ENCODE data around the gene ACOT9.
"Not testable (repeated sequence)": the region's sequence is repeated elsewhere in the genome, so short reads cannot be mapped to it uniquely, and the experiment has no call there.

ACOT9 gene

DNA sequence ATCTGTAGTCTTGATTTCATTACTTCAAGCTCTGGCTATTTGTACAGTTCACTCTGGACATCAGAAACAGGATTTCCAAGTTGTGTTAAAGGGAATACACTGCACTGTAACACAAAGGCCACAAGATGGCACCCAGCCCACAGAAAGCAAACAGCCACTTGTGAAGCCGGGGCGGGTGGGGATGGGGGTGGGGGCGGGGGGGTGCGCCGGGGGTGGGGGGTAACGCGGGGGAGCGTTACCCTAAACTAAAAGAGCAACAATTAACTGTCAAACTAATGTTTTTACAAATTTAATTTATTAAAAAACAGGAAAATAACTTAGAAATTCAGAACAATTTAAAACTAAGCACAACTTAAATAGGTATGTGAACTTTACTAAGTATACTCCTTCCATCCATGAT lies 48.5 kb downstream of the ACOT9 start:
- DNase-seq (ENCODE audit: low spot score), result peak; percentile 51

DNA sequence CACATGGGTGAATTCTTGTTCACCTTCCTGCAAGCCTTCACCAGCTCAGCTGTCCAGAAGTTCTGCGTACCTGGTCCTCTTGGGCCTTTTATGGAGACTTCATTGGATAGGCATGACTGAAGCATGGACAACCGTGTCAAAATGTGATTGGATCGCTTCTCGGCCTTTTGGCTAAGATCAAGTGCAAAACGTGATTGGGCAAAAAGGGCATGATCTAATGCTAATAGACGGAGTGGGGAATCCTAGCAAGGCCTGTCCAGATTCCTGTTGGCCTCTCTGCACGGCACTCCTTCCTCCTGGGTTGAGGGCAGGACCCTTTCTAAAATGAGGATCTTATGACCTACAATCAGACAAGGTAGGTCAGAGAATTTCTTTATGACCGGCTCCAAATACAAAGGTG lies 50.9 kb downstream of the ACOT9 start:
- DNase-seq (ENCODE audit: low spot score), result no peak

DNA sequence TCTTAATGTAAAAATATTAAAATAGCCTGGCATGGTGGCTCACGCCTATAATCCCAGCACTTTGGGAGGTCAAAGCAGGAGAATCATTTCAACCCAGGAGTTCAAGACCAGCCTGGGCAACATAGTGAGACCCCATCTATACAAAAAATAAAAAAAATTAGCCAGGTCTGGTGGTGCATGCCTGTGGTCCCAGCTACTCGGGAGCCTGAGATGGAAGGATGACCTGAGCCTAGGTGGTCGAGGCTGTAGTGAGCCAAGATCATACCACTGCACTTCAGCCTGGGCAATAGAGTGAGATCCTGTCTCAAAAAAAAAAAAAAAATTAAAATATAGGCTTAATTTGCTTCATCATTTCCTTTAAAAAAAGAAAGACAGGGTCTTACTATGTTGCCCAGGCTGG lies 66.6 kb downstream of the ACOT9 start:
- not testable (repeated sequence) for DNase-seq (ENCODE audit: low spot score)

DNA sequence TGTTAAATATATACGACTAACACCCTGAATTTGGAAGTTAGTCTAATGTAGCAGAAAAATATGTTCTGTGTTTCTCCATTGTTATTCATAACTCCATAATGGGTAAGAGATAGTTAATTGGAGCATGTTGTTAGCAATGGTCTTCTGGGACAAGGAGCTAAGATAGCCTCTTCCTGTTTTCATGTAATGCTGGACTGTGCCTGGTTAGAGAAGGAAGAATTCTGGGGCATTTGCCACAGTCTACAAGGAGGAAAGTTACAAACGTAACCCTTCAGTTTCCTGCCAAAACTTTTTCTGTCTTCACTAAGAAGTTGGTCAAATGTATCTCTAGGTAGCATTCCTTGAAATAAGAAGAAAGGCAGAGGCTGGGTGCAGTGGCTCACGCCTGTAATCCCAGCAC lies 70.0 kb downstream of the ACOT9 start:
- no peak for DNase-seq (ENCODE audit: low spot score)

DNA sequence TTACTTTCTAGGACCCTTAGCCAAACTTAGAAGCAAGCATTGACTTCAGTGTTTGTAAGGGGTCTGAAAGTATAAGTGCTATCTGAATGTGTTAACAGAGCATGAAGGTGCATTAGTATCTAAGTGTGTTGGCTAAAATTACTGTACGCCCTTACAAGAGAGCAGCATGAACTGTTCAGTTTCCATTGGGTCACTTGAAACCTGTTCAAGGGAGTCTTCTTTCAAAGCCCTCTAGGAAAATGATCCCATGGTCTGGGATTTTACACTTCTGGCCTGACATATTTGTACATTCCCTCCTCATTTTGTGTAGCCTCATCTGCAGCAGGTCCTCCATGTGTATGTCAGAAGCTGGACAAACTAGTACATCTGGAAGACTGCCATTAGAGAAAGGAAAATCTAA lies 72.5 kb downstream of the ACOT9 start:
- no peak for DNase-seq (ENCODE audit: low spot score)

DNA sequence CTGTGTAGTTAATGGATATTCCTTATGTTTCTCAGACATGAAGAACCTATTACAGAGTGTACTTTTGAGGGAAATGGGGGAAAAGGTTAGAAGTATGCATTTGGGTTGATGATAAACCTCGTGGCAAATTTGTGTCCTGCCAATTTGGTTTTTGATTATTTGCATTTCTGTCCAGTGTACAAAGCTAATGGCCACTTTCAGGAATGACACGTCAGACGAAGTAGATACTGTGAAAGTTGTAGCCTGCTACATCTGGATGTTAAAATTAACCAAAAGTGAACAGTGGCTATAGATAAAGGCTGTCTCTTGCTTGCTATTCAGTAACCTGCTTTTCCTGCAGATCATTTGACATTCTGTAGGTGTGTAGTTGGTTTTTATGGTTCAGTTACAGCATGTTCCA lies 74.7 kb downstream of the ACOT9 start:
- no peak for DNase-seq (ENCODE audit: low spot score)

DNA sequence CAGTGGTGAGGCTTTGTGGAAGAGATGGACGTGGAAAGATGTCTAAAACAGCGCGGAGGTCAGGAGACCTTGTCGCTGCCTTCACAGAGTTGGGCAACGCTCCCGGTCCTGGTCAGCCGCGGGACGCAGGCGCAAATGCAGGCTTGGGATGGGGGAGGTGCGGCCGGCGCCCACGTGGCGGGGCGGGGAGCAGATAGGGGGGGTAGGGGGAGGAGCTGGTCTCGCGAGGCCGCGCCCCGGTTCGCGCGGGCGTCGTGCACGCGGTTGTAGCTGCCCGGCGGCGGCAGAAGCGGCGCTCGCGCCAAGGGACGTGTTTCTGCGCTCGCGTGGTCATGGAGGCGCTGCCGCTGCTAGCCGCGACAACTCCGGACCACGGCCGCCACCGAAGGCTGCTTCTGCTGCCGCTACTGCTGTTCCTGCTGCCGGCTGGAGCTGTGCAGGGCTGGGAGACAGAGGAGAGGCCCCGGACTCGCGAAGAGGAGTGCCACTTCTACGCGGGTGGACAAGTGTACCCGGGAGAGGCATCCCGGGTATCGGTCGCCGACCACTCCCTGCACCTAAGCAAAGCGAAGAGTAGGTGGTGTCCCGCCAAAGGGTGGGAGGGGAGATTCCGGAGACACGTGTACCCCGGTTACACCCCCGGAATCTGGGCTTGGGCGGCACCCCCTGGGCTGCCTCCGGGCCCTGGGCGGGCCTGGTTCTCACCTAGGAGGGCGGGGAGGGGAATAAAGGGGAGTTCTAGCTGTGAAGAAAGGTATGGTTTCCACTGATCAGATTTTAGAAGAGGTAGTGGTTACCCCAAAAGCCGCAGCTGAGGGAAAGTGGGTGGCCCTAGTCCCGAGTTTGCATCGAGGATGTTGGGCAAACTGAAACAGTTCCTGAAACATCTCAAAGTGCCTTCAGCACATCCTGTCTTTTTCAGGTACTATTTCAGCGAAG lies 75.6 kb downstream of the ACOT9 start, which contains the start of gene PRDX4:
Gene PRDX4, plus strand, starts transcription at position 255 of the 939 bp plus-strand sequence. Its CDS starts 78 bp downstream, at position 333.
- DNase-seq (ENCODE audit: low spot score), result peak; percentile 93

DNA sequence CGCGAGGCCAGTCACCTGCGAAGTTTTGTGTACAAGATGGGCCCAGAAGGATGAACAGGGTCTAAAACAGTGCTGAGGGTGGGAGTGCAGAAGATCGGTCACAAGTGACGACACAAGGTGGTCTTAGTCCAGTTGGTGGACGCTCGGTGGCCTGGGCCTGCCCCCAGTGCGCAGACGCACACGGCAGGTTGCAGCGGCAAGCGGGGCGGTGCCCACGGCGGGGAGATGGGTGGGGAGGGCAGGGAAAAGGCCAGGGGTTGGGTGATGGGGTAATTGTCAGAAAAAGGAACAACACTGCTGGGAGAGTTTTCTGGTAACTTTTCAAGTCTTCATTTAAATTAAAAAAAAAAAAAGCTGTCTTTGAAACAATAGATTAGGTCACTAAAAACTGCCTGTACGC lies 76.8 kb downstream of the ACOT9 start:
- DNase-seq (ENCODE audit: low spot score), result no peak

DNA sequence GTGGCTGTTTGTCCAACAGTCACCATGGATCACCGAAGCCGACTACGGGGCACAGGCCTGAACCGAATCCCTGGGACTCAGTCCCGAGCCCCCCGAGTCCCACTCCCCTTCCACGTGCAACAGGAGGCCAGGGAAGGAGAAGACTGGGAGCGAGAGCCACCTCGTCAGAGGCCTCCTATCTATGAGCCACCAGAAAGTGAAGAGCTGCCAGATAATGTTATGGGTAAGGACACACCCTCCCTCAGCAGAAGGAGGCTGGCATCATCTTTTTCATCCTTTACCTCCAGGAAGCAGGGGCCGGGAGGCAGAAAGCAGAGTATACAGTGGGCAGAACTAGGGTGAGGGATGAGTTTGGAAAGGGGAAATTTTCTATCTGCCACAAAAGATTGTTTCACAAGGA lies 78.6 kb downstream of the ACOT9 start:
- DNase-seq (ENCODE audit: low spot score), result no peak

DNA sequence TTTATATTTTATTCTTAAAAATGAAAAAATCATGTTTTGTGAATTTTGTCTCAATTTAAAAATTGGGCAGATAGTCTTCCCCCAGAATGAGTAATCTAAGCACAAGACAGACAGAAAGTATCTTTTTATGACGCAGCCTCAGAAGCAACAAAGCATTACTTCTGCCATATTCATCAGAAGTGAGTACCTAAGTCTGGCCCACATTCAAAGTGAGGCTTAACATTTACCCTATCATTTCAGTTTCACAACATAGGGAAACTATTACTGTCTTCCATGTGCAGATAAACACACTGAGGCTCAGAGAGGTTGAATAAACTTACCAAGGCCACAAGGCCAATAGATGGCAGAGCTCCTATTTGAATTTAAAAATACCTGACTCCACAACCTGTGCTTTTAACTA lies 80.2 kb downstream of the ACOT9 start:
- DNase-seq (ENCODE audit: low spot score), result peak; percentile 21

DNA sequence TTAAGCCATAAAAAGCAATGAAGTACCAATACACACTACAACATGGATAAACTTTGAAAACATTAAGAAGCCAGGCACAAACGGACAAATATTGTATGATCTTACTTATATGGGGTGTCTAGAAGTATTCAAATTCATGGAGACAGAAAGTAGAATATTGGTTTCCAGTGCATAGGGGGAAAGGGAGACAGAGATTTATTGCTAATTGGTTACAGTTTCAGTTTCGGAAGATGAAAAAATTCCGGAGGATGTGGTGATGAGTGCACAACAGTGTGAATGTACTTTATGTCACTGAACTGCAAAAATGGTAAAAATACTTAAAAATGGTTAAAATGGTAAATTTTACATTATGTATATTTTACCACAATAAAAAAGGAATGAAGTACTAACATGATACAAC lies 80.9 kb downstream of the ACOT9 start:
- DNase-seq (ENCODE audit: low spot score), result no peak

DNA sequence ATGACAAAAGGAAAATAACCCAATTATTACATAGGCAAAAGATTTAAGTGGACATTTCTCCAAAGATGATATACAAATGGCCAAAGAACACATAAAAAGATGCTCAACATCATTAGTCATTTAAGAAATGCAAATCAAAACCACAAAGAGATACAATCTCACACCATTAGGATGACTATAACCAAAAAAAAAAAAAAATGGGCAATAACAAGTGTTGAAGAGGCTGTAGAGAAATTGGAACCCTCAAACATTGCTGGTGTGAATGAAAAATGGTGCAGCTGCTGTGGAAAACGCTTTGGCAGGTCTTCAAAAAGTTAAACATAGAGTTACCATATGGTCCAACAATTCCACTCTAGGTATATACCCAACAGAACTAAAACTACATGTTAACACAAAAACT lies 81.4 kb downstream of the ACOT9 start:
- DNase-seq (ENCODE audit: low spot score), result no peak

DNA sequence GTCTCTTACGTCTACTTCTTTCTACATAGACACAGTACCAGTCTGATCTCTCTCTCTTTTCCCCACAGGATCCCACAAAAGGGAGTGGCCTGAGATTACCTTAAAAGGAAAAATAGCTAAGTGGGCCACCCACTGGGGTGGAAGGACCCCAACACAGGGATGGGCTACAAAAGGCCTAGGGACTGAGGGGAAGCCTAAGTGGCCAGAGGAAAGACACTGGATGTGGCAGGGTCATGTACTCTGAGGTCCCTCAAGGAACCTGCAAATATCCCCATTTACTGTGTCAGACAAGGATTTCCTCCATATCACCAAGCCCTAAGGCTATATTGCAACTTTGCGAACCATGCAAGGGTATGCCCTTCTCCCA lies 82.3 kb downstream of the ACOT9 start:
- DNase-seq (ENCODE audit: low spot score), result no peak

DNA sequence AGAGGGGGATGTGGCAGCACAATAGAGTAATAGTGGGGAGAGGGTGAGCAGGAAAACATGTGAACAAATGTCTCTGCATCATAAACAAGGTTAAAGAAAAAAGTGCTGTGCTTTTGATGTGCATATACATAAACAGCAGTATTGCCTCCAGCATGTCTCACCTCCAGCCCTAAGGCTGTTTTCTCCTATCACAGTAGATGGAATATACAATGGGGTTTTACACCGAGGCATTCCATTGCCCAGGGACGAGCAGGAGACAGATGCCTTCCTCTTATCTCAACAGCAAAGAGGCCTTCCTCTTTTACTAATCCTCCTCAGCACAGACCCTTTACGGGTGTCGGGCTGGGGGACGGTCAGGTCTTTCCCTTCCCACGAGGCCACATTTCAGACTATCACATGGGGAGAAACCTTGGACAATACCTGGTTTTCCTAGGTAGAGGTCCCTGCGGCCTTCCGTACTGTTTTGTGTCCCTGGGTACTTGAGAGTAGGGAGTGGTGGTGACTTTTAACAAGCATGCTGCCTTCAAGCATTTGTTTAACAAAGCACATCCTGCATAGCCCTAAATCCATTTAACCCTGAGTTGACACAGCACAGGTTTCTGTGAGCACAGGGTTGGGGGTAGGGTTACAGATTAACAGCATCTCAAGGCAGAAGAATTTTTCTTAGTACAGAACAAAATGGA lies 82.9 kb downstream of the ACOT9 start:
- DNase-seq (ENCODE audit: low spot score), result not testable (repeated sequence)

DNA sequence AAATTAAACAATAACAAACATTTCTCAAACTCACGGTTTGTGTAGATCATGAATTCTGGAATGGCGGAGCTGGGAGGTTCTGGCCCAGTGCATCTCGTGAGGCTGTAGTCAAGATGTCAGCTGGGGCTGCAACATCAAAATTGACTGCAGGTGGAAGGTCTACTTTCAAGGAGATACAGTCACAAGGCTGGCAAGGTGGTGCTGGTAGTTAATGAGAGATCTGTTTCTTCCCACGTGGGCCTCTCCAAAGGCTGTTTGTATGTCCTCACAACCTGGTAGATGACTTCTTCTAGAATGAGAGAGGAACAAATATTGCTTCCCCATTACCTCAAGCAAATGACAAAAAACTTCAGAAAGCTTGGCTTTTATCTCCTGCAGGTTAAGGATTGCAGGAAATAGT lies 83.7 kb downstream of the ACOT9 start:
- no peak for DNase-seq (ENCODE audit: low spot score)

DNA sequence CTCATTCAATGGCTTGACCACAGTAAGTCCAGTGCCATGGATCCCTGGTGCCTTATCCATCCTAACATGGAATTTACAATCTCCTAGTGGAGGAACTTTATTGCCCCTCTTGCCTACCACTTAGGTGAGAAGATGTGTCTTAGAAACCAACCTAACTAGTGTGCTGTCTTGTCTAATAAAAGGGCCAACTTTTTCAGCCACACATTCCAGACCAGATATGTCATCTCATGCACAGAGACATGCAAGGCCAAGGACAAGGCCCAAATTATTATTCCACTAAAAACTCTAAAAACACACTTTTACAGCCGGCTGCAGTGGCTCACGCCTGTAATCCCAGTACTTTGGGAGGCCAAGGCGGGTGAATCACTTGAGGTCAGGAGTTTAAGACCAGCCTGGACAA lies 86.4 kb downstream of the ACOT9 start:
- DNase-seq (ENCODE audit: low spot score), result peak; percentile 36

DNA sequence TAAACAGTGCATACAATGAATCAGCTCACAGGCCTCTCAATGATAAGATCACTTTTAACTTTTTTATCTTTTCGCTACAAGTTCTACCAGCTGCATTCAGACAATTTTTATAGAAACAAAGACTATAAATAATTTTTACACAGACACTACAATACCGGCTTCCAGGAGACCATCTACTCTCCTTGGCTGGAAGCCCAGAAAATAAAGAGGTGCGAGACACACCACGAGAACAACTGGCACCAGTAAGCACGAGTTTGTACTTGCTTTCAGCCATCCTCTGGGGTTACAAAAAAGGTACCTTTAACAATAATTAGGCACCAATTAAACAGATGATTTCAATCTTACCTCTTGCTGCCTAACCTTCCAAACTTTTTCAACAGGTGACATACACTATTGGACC lies 87.0 kb downstream of the ACOT9 start:
- DNase-seq (ENCODE audit: low spot score), result no peak

Measured in AG08396 (cell line).